Measurements from ENCODE around the gene LDLRAD4.

The LDLRAD4 gene

GRCh38 chr18:13271302-13271911 is 52.8 kb downstream of the LDLRAD4 start:
- no peaks in the 10 kb centered on the region for H3K9me3 Mint-ChIP-seq
- H3K4me3 Mint-ChIP-seq = no peak overlapping the region
- peaks cover 74% of the 10 kb centered on the region for H3K4me1 Mint-ChIP-seq
- no peaks in the 10 kb centered on the region for H3K27me3 Mint-ChIP-seq
- peaks cover 2% of the 10 kb centered on the region for H3K36me3 Mint-ChIP-seq
- no peak overlapping the region for H3K27ac Mint-ChIP-seq

GRCh38 chr18:13272416-13272815 is 53.9 kb downstream of the LDLRAD4 start:
- Mint-ChIP-seq H3K27me3 (no peaks in the 10 kb centered on the region), H3K36me3 (peaks cover 2% of the 10 kb centered on the region), H3K27ac (no peak overlapping the region), H3K4me1 (peaks cover 70% of the 10 kb centered on the region), H3K9me3 (no peaks in the 10 kb centered on the region), H3K4me3 (no peak overlapping the region)

GRCh38 chr18:13273800-13274199 is 55.2 kb downstream of the LDLRAD4 start:
- peak overlapping the region; percentile 88 for H3K27ac Mint-ChIP-seq
- H3K4me3 Mint-ChIP-seq = peak overlapping the region; percentile 68
- peaks cover 68% of the 10 kb centered on the region for H3K4me1 Mint-ChIP-seq
- H3K36me3 Mint-ChIP-seq = peaks cover 2% of the 10 kb centered on the region
- no peaks in the 10 kb centered on the region for H3K27me3 Mint-ChIP-seq
- no peaks in the 10 kb centered on the region for H3K9me3 Mint-ChIP-seq

GRCh38 chr18:13275075-13275474 is 56.5 kb downstream of the LDLRAD4 start:
- H3K9me3 Mint-ChIP-seq = no peaks in the 10 kb centered on the region
- H3K27me3 Mint-ChIP-seq = no peaks in the 10 kb centered on the region
- H3K4me3 Mint-ChIP-seq = no peak overlapping the region
- H3K27ac Mint-ChIP-seq = no peak overlapping the region
- H3K36me3 Mint-ChIP-seq = peaks cover 2% of the 10 kb centered on the region
- peaks cover 69% of the 10 kb centered on the region for H3K4me1 Mint-ChIP-seq

- H3K4me3 Mint-ChIP-seq = no peak overlapping the region
- H3K27me3 Mint-ChIP-seq = no peaks in the 10 kb centered on the region
- no peak overlapping the region for H3K27ac Mint-ChIP-seq
- H3K4me1 Mint-ChIP-seq = peaks cover 76% of the 10 kb centered on the region
- H3K36me3 Mint-ChIP-seq = peaks cover 2% of the 10 kb centered on the region
- H3K9me3 Mint-ChIP-seq = no peaks in the 10 kb centered on the region
Observed at GRCh38 chr18:13276530-13277520, 58.3 kb downstream of the LDLRAD4 start.

- Mint-ChIP-seq H3K36me3 (peaks cover under 1% of the 10 kb centered on the region), H3K4me3 (peak overlapping the region; percentile 51), H3K27me3 (no peaks in the 10 kb centered on the region), H3K4me1 (peaks cover 73% of the 10 kb centered on the region), H3K9me3 (no peaks in the 10 kb centered on the region), H3K27ac (peak overlapping the region; percentile 56)
Observed at GRCh38 chr18:13278062-13278630, 59.6 kb downstream of the LDLRAD4 start.

- Mint-ChIP-seq H3K9me3 (no peaks in the 10 kb centered on the region), H3K27me3 (no peaks in the 10 kb centered on the region), H3K4me1 (peaks cover 60% of the 10 kb centered on the region), H3K27ac (peak overlapping the region; percentile 73), H3K36me3 (no peaks in the 10 kb centered on the region), H3K4me3 (peak overlapping the region; percentile 76)
Observed at GRCh38 chr18:13279181-13280069, 60.9 kb downstream of the LDLRAD4 start.

- no peaks in the 10 kb centered on the region for H3K9me3 Mint-ChIP-seq
- H3K27ac Mint-ChIP-seq = no peak overlapping the region
- H3K4me3 Mint-ChIP-seq = peak overlapping the region; percentile 76
- no peaks in the 10 kb centered on the region for H3K36me3 Mint-ChIP-seq
- H3K27me3 Mint-ChIP-seq = no peaks in the 10 kb centered on the region
- peaks cover 57% of the 10 kb centered on the region for H3K4me1 Mint-ChIP-seq
Observed at GRCh38 chr18:13280070-13280795, 61.7 kb downstream of the LDLRAD4 start.

- H3K4me3 Mint-ChIP-seq = no peak overlapping the region
- H3K27me3 Mint-ChIP-seq = no peaks in the 10 kb centered on the region
- H3K27ac Mint-ChIP-seq = no peak overlapping the region
- no peaks in the 10 kb centered on the region for H3K36me3 Mint-ChIP-seq
- peaks cover 52% of the 10 kb centered on the region for H3K4me1 Mint-ChIP-seq
- no peaks in the 10 kb centered on the region for H3K9me3 Mint-ChIP-seq
Observed at GRCh38 chr18:13281406-13281805, 62.8 kb downstream of the LDLRAD4 start.

- no peaks in the 10 kb centered on the region for H3K36me3 Mint-ChIP-seq
- peaks cover 34% of the 10 kb centered on the region for H3K4me1 Mint-ChIP-seq
- H3K27me3 Mint-ChIP-seq = no peaks in the 10 kb centered on the region
- H3K4me3 Mint-ChIP-seq = no peak overlapping the region
- no peak overlapping the region for H3K27ac Mint-ChIP-seq
- H3K9me3 Mint-ChIP-seq = no peaks in the 10 kb centered on the region
Observed at GRCh38 chr18:13283746-13284145, 65.2 kb downstream of the LDLRAD4 start.

- no peaks in the 10 kb centered on the region for H3K27me3 Mint-ChIP-seq
- H3K27ac Mint-ChIP-seq = no peak overlapping the region
- H3K9me3 Mint-ChIP-seq = no peaks in the 10 kb centered on the region
- peaks cover 27% of the 10 kb centered on the region for H3K4me1 Mint-ChIP-seq
- H3K4me3 Mint-ChIP-seq = no peak overlapping the region
- H3K36me3 Mint-ChIP-seq = no peaks in the 10 kb centered on the region
Observed at GRCh38 chr18:13284330-13285027, 65.9 kb downstream of the LDLRAD4 start.

GRCh38 chr18:13285874-13286273 is 67.3 kb downstream of the LDLRAD4 start:
- H3K27me3 Mint-ChIP-seq = no peaks in the 10 kb centered on the region
- H3K9me3 Mint-ChIP-seq = no peaks in the 10 kb centered on the region
- H3K4me3 Mint-ChIP-seq = no peak overlapping the region
- H3K36me3 Mint-ChIP-seq = no peaks in the 10 kb centered on the region
- peaks cover 16% of the 10 kb centered on the region for H3K4me1 Mint-ChIP-seq
- H3K27ac Mint-ChIP-seq = no peak overlapping the region

GRCh38 chr18:13286456-13287125 is 68.0 kb downstream of the LDLRAD4 start:
- peaks cover 16% of the 10 kb centered on the region for H3K4me1 Mint-ChIP-seq

GRCh38 chr18:13287372-13287771 is 68.8 kb downstream of the LDLRAD4 start:
- Mint-ChIP-seq H3K4me1 (peaks cover 8% of the 10 kb centered on the region), H3K9me3 (no peaks in the 10 kb centered on the region), H3K4me3 (no peak overlapping the region), H3K27me3 (no peaks in the 10 kb centered on the region), H3K27ac (no peak overlapping the region), H3K36me3 (no peaks in the 10 kb centered on the region)

More at GRCh38 chr18:13286456-13287125, 68.0 kb downstream of the LDLRAD4 start:
- Mint-ChIP-seq H3K9me3 (no peaks in the 10 kb centered on the region), H3K27me3 (no peaks in the 10 kb centered on the region), H3K4me3 (no peak overlapping the region), H3K36me3 (no peaks in the 10 kb centered on the region), H3K27ac (no peak overlapping the region)
